K562 (cell line): ENCODE measurements around the gene DIO3. TPM values are rescaled to one million over a fixed set of nuclear protein-coding genes. Genes with fewer than 3 reads are reported as not detected.
A peak's percentile ranks its signal among the peaks of the same experiment; 100 is the strongest.

Experiments
- ATAC-seq: fragments of 200-7000 bp; cut with Tn5 transposase; 3 replicates; pipeline ENCODE4 v1.9.1; 2020; ENCODE audit warnings: moderate library complexity
- BruUV-seq: library from RNA; stranded (reverse); fragments of 400-500 nt; replicated peaks from 2 replicates; lab custom pipeline; 2021; lab: Mats Ljungman, UMichigan
- CTCF ChIA-PET: fragments of 300-600 bp; formaldehyde crosslinking; extraction: SDS; loops from one replicate; lab custom pipeline; 2021; ENCODE audit warnings: low intra/inter-chr PET ratio; lab: Yijun Ruan, JAX
- POLR2A ChIA-PET: fragments of 300-600, 350-650 bp; sonication (Branson Sonifier 250); formaldehyde crosslinking; extraction: SDS; loops from one replicate; lab custom pipeline; 2021; ENCODE audit warnings: antibody characterized with exemption, inconsistent platforms; lab: Yijun Ruan, JAX
- DNase-seq, 4 experiments: peaks; one replicate each; pipeline versions ENCODE4 v3.0.0 to v3.0.0-alpha.2; 2011 to 2018; ENCODE audit warnings: low spot score in 3 of 4, mixed read lengths in 3 of 4; ENCODE audit errors: extremely low read depth in 1 of 4
- FAIRE-seq: peaks from 2 replicates; lab custom pipeline; 2011; peaks lifted over from hg19 to GRCh38; lab: Jason Lieb, UNC
- H2AFZ ChIP-seq: 2 replicates; pipeline ENCODE4 v1.6.0; 2011; ENCODE audit warnings: low read depth, low read length, control low read depth, inconsistent platforms
- H3K27ac ChIP-seq: fragments of 200-600 bp; 3 replicates; pipeline ENCODE4 v1.8.0; 2011; ENCODE audit warnings: low read depth, mild to moderate bottlenecking, control low read depth, inconsistent platforms, low read length, moderate library complexity, mixed read lengths; ENCODE audit errors: extremely low read depth
- H3K27me3 ChIP-seq, 2 experiments: fragments of 300-600 bp in 1 of 2; 2 replicates in 1 of 2; 3 replicates in 1 of 2; pipeline versions ENCODE4 v1.6.0 to v1.8.0; 2011; ENCODE audit warnings: inconsistent platforms in 2 of 2, low read length in 2 of 2, mild to moderate bottlenecking in 1 of 2, mixed read lengths in 1 of 2, moderate library complexity in 1 of 2; ENCODE audit not compliant: control insufficient read depth in 2 of 2, insufficient read depth in 2 of 2
- H3K36me3 ChIP-seq: fragments of 300-600 bp; 3 replicates; pipeline ENCODE4 v1.8.0; 2011; ENCODE audit warnings: mild to moderate bottlenecking, low read length, inconsistent platforms; ENCODE audit not compliant: control insufficient read depth, insufficient read depth
- H3K4me1 ChIP-seq, 2 experiments: fragments of 200-600 bp in 1 of 2; replicated peaks in 1 of 2; 2 replicates in 1 of 2; 3 replicates in 1 of 2; pipeline versions ENCODE4 v1.5.1 to v1.8.0; 2011; ENCODE audit warnings: inconsistent platforms in 2 of 2, low read length in 2 of 2, mild to moderate bottlenecking in 1 of 2, mixed read lengths in 1 of 2, moderate library complexity in 1 of 2; ENCODE audit not compliant: control insufficient read depth in 2 of 2, insufficient read depth in 2 of 2
- H3K4me2 ChIP-seq: 2 replicates; pipeline ENCODE4 v1.6.1; 2011; ENCODE audit warnings: low read length, control low read depth, inconsistent platforms, mixed read lengths; ENCODE audit not compliant: insufficient read depth
- H3K4me3 ChIP-seq: fragments of 200-600 bp; sonication (generic), shearing (Covaris generic); 2 replicates; pipeline ENCODE4 v1.5.1; 2016; ENCODE audit warnings: control low read depth, inconsistent platforms
- H3K79me2 ChIP-seq: fragments of 200-600 bp; 3 replicates; pipeline ENCODE4 v1.8.0; 2011; ENCODE audit warnings: low read length, inconsistent platforms; ENCODE audit not compliant: control insufficient read depth, insufficient read depth
- H3K9ac ChIP-seq, 2 experiments: 2 replicates each; pipeline versions ENCODE4 v1.6.0 to v1.6.1; 2011; ENCODE audit warnings: low read depth in 2 of 2, low read length in 2 of 2, control low read depth in 1 of 2, inconsistent platforms in 1 of 2, mild to moderate bottlenecking in 1 of 2, mixed read lengths in 1 of 2; ENCODE audit not compliant: insufficient read depth in 1 of 2
- H3K9me1 ChIP-seq: one replicate; pipeline ENCODE4 v1.6.0; 2011; ENCODE audit warnings: inconsistent platforms, mild to moderate bottlenecking, low read length, moderate library complexity; ENCODE audit not compliant: control insufficient read depth, insufficient read depth
- H3K9me3 ChIP-seq: replicated peaks from 2 replicates; pipeline ENCODE4 v1.5.1; 2011; ENCODE audit warnings: low read depth, low read length, inconsistent platforms; ENCODE audit not compliant: control insufficient read depth, insufficient read depth
- H4K20me1 ChIP-seq: replicated peaks from 2 replicates; pipeline ENCODE4 v1.6.1; 2011; ENCODE audit warnings: low read length, inconsistent platforms, mixed read lengths; ENCODE audit not compliant: control insufficient read depth, insufficient read depth
- CCNT2 ChIP-seq: IDR thresholded peaks from 2 replicates; pipeline ENCODE4 v1.6.1; 2011; ENCODE audit warnings: borderline replicate concordance, low read depth, mild to moderate bottlenecking, moderate library complexity, mixed read lengths, low read length; ENCODE audit not compliant: insufficient read length; ENCODE audit errors: extremely low read depth
- ELF1 ChIP-seq: fragments of 200-800 bp; sonication (Bioruptor generic); IDR thresholded peaks from 2 replicates; pipeline ENCODE4 v1.6.1; 2016; ENCODE audit warnings: missing genetic modification characterization, missing compliant biosample characterization
- KLF1 ChIP-seq: fragments of 450-650 bp; IDR thresholded peaks from 2 replicates; pipeline ENCODE4 v1.6.1; 2016; ENCODE audit warnings: missing genetic modification characterization, missing compliant biosample characterization
- MLX ChIP-seq, 2 experiments: fragments of 450-650 bp in 1 of 2; sonication (generic) in 1 of 2; formaldehyde crosslinking; conservative IDR thresholded peaks; 2 replicates each; pipeline versions ENCODE4 v1.4.0 to v1.8.1; 2020 to 2022; ENCODE audit warnings: mild to moderate bottlenecking in 1 of 2, missing genetic modification reagents in 1 of 2
- SMARCE1 ChIP-seq: fragments of 450-650 bp; IDR thresholded peaks from 2 replicates; pipeline ENCODE4 v1.7.1; 2016; ENCODE audit warnings: mild to moderate bottlenecking
- ZBTB7A ChIP-seq: IDR thresholded peaks from 2 replicates; pipeline ENCODE4 v1.6.1; 2011; ENCODE audit warnings: low read depth, mild to moderate bottlenecking, low read length, moderate library complexity, borderline replicate concordance; ENCODE audit not compliant: control insufficient read depth
- ZNF124 ChIP-seq: sonication (generic); formaldehyde crosslinking; IDR thresholded peaks from 2 replicates; pipeline ENCODE4 v1.8.1; 2022; ENCODE audit warnings: missing genetic modification reagents
- WGBS: fragments of 100-300 bp; shearing (Covaris generic); methylation state at CpG from one replicate; pipeline ENCODE4 v1.1.6; 2016; ENCODE audit warnings: low coverage, mixed read lengths; ENCODE audit not compliant: insufficient coverage; ENCODE audit errors: missing lambda C conversion rate; 5-methylcytosine and 5-hydroxymethylcytosine counted together
- in situ Hi-C: fragments of 300-500 bp; cut with MboI; formaldehyde crosslinking; loops from 4 replicates; pipeline ENCODE4 v1.15.0; 2018; ENCODE audit warnings: inconsistent platforms, mixed read lengths
- intact Hi-C: fragments of 100-400 bp; cut with micrococcal nuclease; formaldehyde crosslinking; loops from 2 replicates; pipeline ENCODE4 v1.14.2; 2022
- polyA plus RNA-seq, 8 experiments: library from polyadenylated mRNA; depleted of rRNA in 4 of 8; stranded (reverse) in 5 of 8; unstranded in 3 of 8; fragments of >200 nt; fragmentation: Nextera tagmentation in 2 of 8; fragmentation: Illumina TruSeq in 1 of 8; extraction: Ambion mirVana in 2 of 8; extraction: Trizol in 1 of 8; gene quantifications; 2 replicates each; pipeline versions ENCODE4 v1.2.1 to v1.2.3, GENCODE V29; 2011 to 2014; ENCODE audit warnings: inconsistent platforms in 1 of 8, missing spikeins in 1 of 8
- total RNA-seq, 7 experiments: library from RNA; depleted of rRNA in 6 of 7; stranded (reverse); fragments of >200 nt in 6 of 7; fragmentation: Illumina TruSeq in 2 of 7; extraction: Trizol in 2 of 7; gene quantifications; 2 replicates each; pipeline versions ENCODE4 v1.2.1 to v1.2.3, GENCODE V29; 2011 to 2021; ENCODE audit warnings: low replicate concordance in 1 of 7

Gene DIO3
- total and polyA plus RNA-seq, 9 of the 15 experiments (the other 6 are each of a cell fraction or from before 2014, with no cell fraction given), result not detected

GRCh38 chr14:101539880-101540279 is 21.4 kb upstream of the DIO3 start:
- in situ Hi-C loops, result no loop called here
- no peak for TF ChIP-seq SMARCE1
- TF ChIP-seq CCNT2, result no peak
- no peak for TF ChIP-seq MLX (CRISPR knock-in tag; conservative IDR thresholded peaks at IDR 0.05)
- TF ChIP-seq KLF1 (tag), result no peak
- TF ChIP-seq ZNF124 (CRISPR knock-in tag), result no peak
- no peak for TF ChIP-seq ZBTB7A
- no peak for TF ChIP-seq ELF1
- TF ChIP-seq, all 486 proteins: peak for 0
- no peak overlapping the region for H3K9ac ChIP-seq
- no peak overlapping the region for H2AFZ ChIP-seq
- no peaks in the 10 kb centered on the region for H3K36me3 ChIP-seq
- DNase-seq (no peak), ATAC-seq (peak; percentile 51), FAIRE-seq (no peak)
- no peak overlapping the region for H3K27ac ChIP-seq
- intact Hi-C loops, result no loop called here
- H3K4me3 ChIP-seq, result no peak overlapping the region
- no peaks in the 10 kb centered on the region for H4K20me1 ChIP-seq
- no peaks in the 10 kb centered on the region for H3K9me3 ChIP-seq
- 17% methylated on average over 9 of the region's 11 CpGs for WGBS
- H3K4me2 ChIP-seq, result no peak overlapping the region
- POLR2A ChIA-PET, result no interaction called here
- BruUV-seq, result no TSS peak
- peaks cover 2 to 18% of the 10 kb centered on the region in 2 experiments; a peak in 2 of 5 replicates for H3K27me3 ChIP-seq
- H3K9me1 ChIP-seq, result no peaks in the 10 kb centered on the region
- H3K4me1 ChIP-seq, result peaks cover 0 to 7% of the 10 kb centered on the region in 2 experiments; a peak in 2 of 5 replicates
- no peaks in the 10 kb centered on the region for H3K79me2 ChIP-seq
- CTCF ChIA-PET, result no interaction called here
